Measurements from ENCODE around the gene IGFBPL1. TPM values are rescaled to one million over a fixed set of nuclear protein-coding genes. Genes with fewer than 3 reads are reported as not detected.

Gene IGFBPL1
- total and polyA plus RNA-seq, 2 donors (not counting 1 experiment from before 2014, with no cell fraction given): not detected

GRCh38 chr9:38443181-38443580, 18.9 kb upstream of the IGFBPL1 start:
- Histone ChIP-seq H3K79me2 (ENCODE audit: control insufficient read depth, insufficient read depth, low read length) (no peaks in the 10 kb centered on the region), H3K9ac (ENCODE audit: low read length) (no peak overlapping the region), H3K9me3 (ENCODE audit: control extremely low read depth in 1 of 3, control insufficient read depth in 2 of 3, insufficient read depth in 1 of 3, low read length in 2 of 3) (no peaks in the 10 kb centered on the region), H4K20me1 (ENCODE audit: control insufficient read depth, insufficient read depth, low read length, poor library complexity, severe bottlenecking) (no peaks in the 10 kb centered on the region), H3K27me3 (replicated peaks in 1 of 4; ENCODE audit: control extremely low read depth in 1 of 4, control insufficient read depth in 3 of 4, insufficient read depth in 4 of 4, low read length in 3 of 4) (peaks cover 0 to 7% (median 0%) of the 10 kb centered on the region in 4 experiments), H3K4me3 (ENCODE audit: control extremely low read depth in 1 of 5, extremely low read depth in 1 of 5, insufficient read depth in 1 of 5, low read depth in 2 of 5, low read length in 4 of 5) (no peak overlapping the region), H3K27ac (ENCODE audit: low read length in 2 of 2) (no peak overlapping the region), H3K4me2 (replicated peaks; ENCODE audit: low read depth, low read length, poor library complexity, severe bottlenecking) (no peak overlapping the region), H2AFZ (ENCODE audit: insufficient read depth, low read depth, low read length, poor library complexity, severe bottlenecking) (no peak overlapping the region), H3K36me3 (replicated peaks in 1 of 2; ENCODE audit: control extremely low read depth in 1 of 2, control insufficient read depth in 1 of 2, extremely low read depth in 1 of 2, insufficient read depth in 2 of 2, low read length in 1 of 2) (no peaks in the 10 kb centered on the region), H3K4me1 (ENCODE audit: control insufficient read depth in 2 of 2, insufficient read depth in 2 of 2, low read length in 2 of 2) (peaks cover 4 to 6% of the 10 kb centered on the region in 2 donors)
- Mint-ChIP-seq H3K4me1 (peaks cover 5% of the 10 kb centered on the region), H3K4me3 (no peak overlapping the region), H3K27me3 (peaks cover 32% of the 10 kb centered on the region), H3K9me3 (ENCODE audit: insufficient read depth) (peaks cover 2% of the 10 kb centered on the region), H3K27ac (no peak overlapping the region)
- DNase-seq: no peak
- POLR2A ChIA-PET: no interaction called here
- TF ChIP-seq EZH2 (IDR thresholded peaks at IDR 0.05; ENCODE audit: borderline replicate concordance, insufficient read depth, low read depth, low read length, poor library complexity, severe bottlenecking) (no peak), CTCF (IDR thresholded peaks at IDR 0.05) (no peak)
- CTCF ChIA-PET: no interaction called here
- 91% methylated on average over 5 of the region's 7 CpGs for WGBS (ENCODE audit: insufficient coverage)
- no peak for ATAC-seq (ENCODE audit: low read depth)
- intact Hi-C loops (cut with micrococcal nuclease): no loop called here

- ATAC-seq (ENCODE audit: low read depth): no peak
- peaks cover 0 to 10% (median 0%) of the 10 kb centered on the region in 4 experiments for H3K27me3 ChIP-seq (replicated peaks in 1 of 4; ENCODE audit: control extremely low read depth in 1 of 4, control insufficient read depth in 3 of 4, insufficient read depth in 4 of 4, low read length in 3 of 4)
- WGBS (ENCODE audit: insufficient coverage): 79% methylated on average over 6 of the region's 8 CpGs
- peaks cover 34% of the 10 kb centered on the region for H3K27me3 Mint-ChIP-seq
- H3K27ac Mint-ChIP-seq: no peak overlapping the region
- H3K27ac ChIP-seq (ENCODE audit: low read length in 2 of 2): no peak overlapping the region
- no peak overlapping the region for H2AFZ ChIP-seq (ENCODE audit: insufficient read depth, low read depth, low read length, poor library complexity, severe bottlenecking)
- H3K9me3 Mint-ChIP-seq (ENCODE audit: insufficient read depth): peaks cover 2% of the 10 kb centered on the region
- no peak overlapping the region for H3K9ac ChIP-seq (ENCODE audit: low read length)
- no peak for TF ChIP-seq EZH2 (IDR thresholded peaks at IDR 0.05; ENCODE audit: borderline replicate concordance, insufficient read depth, low read depth, low read length, poor library complexity, severe bottlenecking)
- TF ChIP-seq CTCF (IDR thresholded peaks at IDR 0.05): no peak
- no peaks in the 10 kb centered on the region for H3K36me3 ChIP-seq (replicated peaks in 1 of 2; ENCODE audit: control extremely low read depth in 1 of 2, control insufficient read depth in 1 of 2, extremely low read depth in 1 of 2, insufficient read depth in 2 of 2, low read length in 1 of 2)
- intact Hi-C loops (cut with micrococcal nuclease): no loop called here
- H3K4me3 ChIP-seq (ENCODE audit: control extremely low read depth in 1 of 5, extremely low read depth in 1 of 5, insufficient read depth in 1 of 5, low read depth in 2 of 5, low read length in 4 of 5): no peak overlapping the region
- DNase-seq: no peak
- peaks cover 5% of the 10 kb centered on the region for H3K4me1 Mint-ChIP-seq
- H3K4me2 ChIP-seq (replicated peaks; ENCODE audit: low read depth, low read length, poor library complexity, severe bottlenecking): no peak overlapping the region
- no peak overlapping the region for H3K4me3 Mint-ChIP-seq
- H3K79me2 ChIP-seq (ENCODE audit: control insufficient read depth, insufficient read depth, low read length): no peaks in the 10 kb centered on the region
- peaks cover 6% of the 10 kb centered on the region in 2 donors for H3K4me1 ChIP-seq (ENCODE audit: control insufficient read depth in 2 of 2, insufficient read depth in 2 of 2, low read length in 2 of 2)
- CTCF ChIA-PET: no interaction called here
- H3K9me3 ChIP-seq (ENCODE audit: control extremely low read depth in 1 of 3, control insufficient read depth in 2 of 3, insufficient read depth in 1 of 3, low read length in 2 of 3): no peaks in the 10 kb centered on the region
- POLR2A ChIA-PET: no interaction called here
- H4K20me1 ChIP-seq (ENCODE audit: control insufficient read depth, insufficient read depth, low read length, poor library complexity, severe bottlenecking): no peaks in the 10 kb centered on the region
These were observed 18.3 kb upstream of the IGFBPL1 start for GRCh38 chr9:38442473-38443096.

Data from B cell (primary cell).